HPDE6-E6E7 (cell line): ENCODE results near the gene OR10AD1.
"Not testable (repeated sequence)": the region's sequence is repeated elsewhere in the genome, so short reads cannot be mapped to it uniquely, and the experiment has no call there.

Experiments
- DNase-seq: peaks from one replicate; pipeline ENCODE4 v3.0.0; 2011; ENCODE audit warnings: missing footprints; ENCODE audit errors: extremely low spot score

The OR10AD1 gene

GRCh38 chr12:48203192-48203591 lies at the start of gene OR10AD1:
Gene OR10AD1, minus strand, starts transcription at chr12:48203292. Its CDS starts 0 bp downstream, at chr12:48203292.
- no peak for DNase-seq

GRCh38 chr12:48247181-48247966 lies 44.3 kb upstream of the OR10AD1 start:
- no peak for DNase-seq

GRCh38 chr12:48237162-48237561 lies 34.1 kb upstream of the OR10AD1 start:
- DNase-seq = no peak

GRCh38 chr12:48235796-48236333 lies 32.8 kb upstream of the OR10AD1 start:
- DNase-seq = no peak

GRCh38 chr12:48231169-48231958 lies 28.3 kb upstream of the OR10AD1 start:
- DNase-seq = not testable (repeated sequence)

GRCh38 chr12:48224533-48224932 lies 21.4 kb upstream of the OR10AD1 start:
- DNase-seq = not testable (repeated sequence)

GRCh38 chr12:48221645-48222044 lies 18.6 kb upstream of the OR10AD1 start:
- no peak for DNase-seq

GRCh38 chr12:48220701-48221100 lies 17.6 kb upstream of the OR10AD1 start:
- no peak for DNase-seq

- DNase-seq = no peak
Observed at GRCh38 chr12:48219631-48220030, 16.5 kb upstream of the OR10AD1 start.

- no peak for DNase-seq
Observed at GRCh38 chr12:48216785-48217184, 13.7 kb upstream of the OR10AD1 start.

GRCh38 chr12:48209495-48209894 lies 6.4 kb upstream of the OR10AD1 start:
- DNase-seq = not testable (repeated sequence)

GRCh38 chr12:48202766-48203165 lies 326 bp downstream of the OR10AD1 start:
- no peak for DNase-seq

- DNase-seq = no peak
Observed at GRCh38 chr12:48201516-48201915, 1.6 kb downstream of the OR10AD1 start.

GRCh38 chr12:48201091-48201490 lies 2.0 kb downstream of the OR10AD1 start:
- no peak for DNase-seq

- no peak for DNase-seq
Observed at GRCh38 chr12:48199774-48200221, 3.3 kb downstream of the OR10AD1 start.

- DNase-seq = no peak
Observed at GRCh38 chr12:48198985-48199384, 4.1 kb downstream of the OR10AD1 start.

GRCh38 chr12:48198672-48198971 lies 4.5 kb downstream of the OR10AD1 start:
- DNase-seq = no peak

GRCh38 chr12:48197971-48198671 lies 5.0 kb downstream of the OR10AD1 start:
- DNase-seq = peak; percentile 97

GRCh38 chr12:48197549-48197970 lies 5.5 kb downstream of the OR10AD1 start:
- no peak for DNase-seq

- no peak for DNase-seq
Observed at GRCh38 chr12:48194799-48195201, 8.3 kb downstream of the OR10AD1 start.

- DNase-seq = no peak
Observed at GRCh38 chr12:48193623-48194022, 9.5 kb downstream of the OR10AD1 start.

- DNase-seq = no peak
Observed at GRCh38 chr12:48192861-48193260, 10.2 kb downstream of the OR10AD1 start.
